Trophoblast cell (in vitro differentiated cells and primary cell): ENCODE measurements around the gene MRPL17.

ENCODE experiments used
- DNase-seq, 2 donors: peaks; one replicate each; pipeline ENCODE4 v3.0.0-alpha.2; 2016
- H2AFZ ChIP-seq: 2 replicates; pipeline ENCODE4 v1.6.1; 2013; ENCODE audit warnings: low read length, moderate library complexity, mild to moderate bottlenecking; ENCODE audit not compliant: insufficient read depth, poor library complexity
- H2AK5ac ChIP-seq: 2 replicates; pipeline ENCODE4 v1.6.1; 2013; ENCODE audit warnings: mild to moderate bottlenecking, low read length
- H2BK120ac ChIP-seq: 2 replicates; pipeline ENCODE4 v1.6.1; 2013; ENCODE audit warnings: low read length, mild to moderate bottlenecking, moderate library complexity; ENCODE audit not compliant: insufficient read depth, poor library complexity
- H2BK12ac ChIP-seq: 2 replicates; pipeline ENCODE4 v1.6.1; 2013; ENCODE audit warnings: mild to moderate bottlenecking, low read length, moderate library complexity
- H2BK5ac ChIP-seq: 2 replicates; pipeline ENCODE4 v1.6.1; 2013; ENCODE audit warnings: low read length, low read depth, moderate library complexity, mild to moderate bottlenecking; ENCODE audit not compliant: poor library complexity
- H3K14ac ChIP-seq: 2 replicates; pipeline ENCODE4 v1.6.1; 2013; ENCODE audit warnings: mild to moderate bottlenecking, low read length
- H3K18ac ChIP-seq: 2 replicates; pipeline ENCODE4 v1.6.1; 2013; ENCODE audit warnings: mild to moderate bottlenecking, low read length
- H3K23ac ChIP-seq: 2 replicates; pipeline ENCODE4 v1.6.1; 2013; ENCODE audit warnings: low read length
- H3K27ac ChIP-seq: 2 replicates; pipeline ENCODE4 v1.5.1; 2013; ENCODE audit warnings: low read depth, mild to moderate bottlenecking, inconsistent platforms, low read length, moderate library complexity
- H3K27me3 ChIP-seq: 2 replicates; pipeline ENCODE4 v1.6.1; 2013; ENCODE audit warnings: inconsistent platforms, mild to moderate bottlenecking, low read length, moderate library complexity; ENCODE audit not compliant: insufficient read depth
- H3K36me3 ChIP-seq, 2 experiments: 1 replicate in 1 of 2; 2 replicates in 1 of 2; pipeline ENCODE4 v1.6.1; 2013; ENCODE audit warnings: low read length in 2 of 2, mild to moderate bottlenecking in 2 of 2, moderate library complexity in 1 of 2; ENCODE audit not compliant: insufficient read depth in 2 of 2, control insufficient read depth in 1 of 2
- H3K4ac ChIP-seq: 2 replicates; pipeline ENCODE4 v1.6.1; 2013; ENCODE audit warnings: low read depth, mild to moderate bottlenecking, low read length, moderate library complexity
- H3K4me1 ChIP-seq, 2 experiments: 1 replicate in 1 of 2; 2 replicates in 1 of 2; pipeline ENCODE4 v1.6.1; 2013; ENCODE audit warnings: low read length in 2 of 2, mild to moderate bottlenecking in 2 of 2, moderate library complexity in 1 of 2; ENCODE audit not compliant: insufficient read depth in 2 of 2, control insufficient read depth in 1 of 2
- H3K4me2 ChIP-seq: 2 replicates; pipeline ENCODE4 v1.6.1; 2013; ENCODE audit warnings: inconsistent platforms, mild to moderate bottlenecking, low read length, moderate library complexity
- H3K4me3 ChIP-seq: 2 replicates; pipeline ENCODE4 v1.5.1; 2013; ENCODE audit warnings: mild to moderate bottlenecking, low read depth, low read length, inconsistent platforms
- H3K79me1 ChIP-seq: one replicate; pipeline ENCODE4 v1.6.1; 2013; ENCODE audit warnings: low read length
- H3K79me2 ChIP-seq: 2 replicates; pipeline ENCODE4 v1.6.1; 2013; ENCODE audit warnings: low read length, mild to moderate bottlenecking; ENCODE audit not compliant: control insufficient read depth, insufficient read depth, poor library complexity
- H3K9ac ChIP-seq: 2 replicates; pipeline ENCODE4 v1.6.1; 2013; ENCODE audit warnings: mild to moderate bottlenecking, low read length
- H3K9me3 ChIP-seq: 2 replicates; pipeline ENCODE4 v1.6.1; 2013; ENCODE audit warnings: low read depth, mild to moderate bottlenecking, control low read depth, inconsistent platforms, low read length; ENCODE audit not compliant: insufficient read depth
- H4K12ac ChIP-seq: 2 replicates; pipeline ENCODE4 v1.6.1; 2013; ENCODE audit warnings: low read depth, mild to moderate bottlenecking, low read length, moderate library complexity
- H4K8ac ChIP-seq: 2 replicates; pipeline ENCODE4 v1.6.1; 2013; ENCODE audit warnings: low read depth, mild to moderate bottlenecking, low read length, moderate library complexity
- H4K91ac ChIP-seq: one replicate; pipeline ENCODE4 v1.6.1; 2013; ENCODE audit warnings: low read depth, mild to moderate bottlenecking, low read length, moderate library complexity
- WGBS: extraction: QIAGEN DNeasy Blood & Tissue Kit; methylation state at CpG from one replicate; pipeline ENCODE4 v1.1.7; 2013; ENCODE audit warnings: missing lambda C conversion rate; ENCODE audit not compliant: insufficient read length, insufficient coverage; ENCODE audit errors: extremely low coverage; 5-methylcytosine and 5-hydroxymethylcytosine counted together

MRPL17 gene

DNA sequence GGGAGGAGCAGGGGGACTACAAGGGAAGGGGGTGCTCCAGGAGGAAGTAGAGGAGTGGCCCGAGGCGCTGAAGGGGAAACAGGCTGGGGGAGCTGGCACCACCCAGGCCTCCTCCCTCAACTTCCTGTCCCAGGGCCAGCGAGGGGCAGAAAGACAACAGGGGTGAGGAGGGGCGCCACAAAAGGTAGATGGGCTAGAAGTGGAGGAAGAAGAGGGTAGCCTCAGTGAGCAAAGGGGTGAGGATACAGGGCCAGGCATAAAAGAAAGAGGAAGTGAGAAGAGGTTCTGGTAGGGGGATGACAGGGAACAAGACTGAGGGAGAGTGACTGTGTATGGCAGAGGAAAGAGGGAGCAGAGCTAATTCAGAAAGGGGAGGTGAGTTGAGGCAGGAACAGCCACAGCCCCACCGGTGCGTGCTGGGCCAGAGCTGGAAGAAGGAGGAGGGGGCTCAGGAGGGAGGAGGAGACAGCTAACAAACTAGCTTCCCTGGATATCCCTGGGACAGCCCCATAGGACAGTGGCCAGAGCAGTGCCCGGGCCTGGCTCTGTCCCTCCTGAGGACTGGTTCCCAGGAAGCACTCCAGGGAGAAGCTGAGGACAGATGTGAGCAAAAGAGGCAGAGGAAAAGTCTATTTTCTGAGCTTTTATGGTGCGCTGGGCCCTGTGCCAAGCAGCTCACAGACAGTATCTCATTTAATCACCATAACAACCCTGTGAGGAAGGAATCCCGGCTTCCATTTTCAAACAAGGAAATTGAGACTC, 36.0 kb downstream of the MRPL17 start:
- no CpG with 5 or more reads among the region's 9 CpGs for WGBS
- Histone ChIP-seq H4K12ac (no peak overlapping the region), H3K79me1 (no peaks in the 10 kb centered on the region), H2AFZ (no peak overlapping the region), H2BK5ac (no peak overlapping the region), H3K9ac (no peak overlapping the region), H3K4me3 (no peak overlapping the region), H3K27ac (no peak overlapping the region), H2AK5ac (no peak overlapping the region), H3K36me3 (no peaks in the 10 kb centered on the region), H3K79me2 (no peaks in the 10 kb centered on the region), H3K9me3 (no peaks in the 10 kb centered on the region), H3K18ac (no peak overlapping the region), H4K91ac (no peak overlapping the region), H3K23ac (no peak overlapping the region), H3K4me1 (no peaks in the 10 kb centered on the region), H2BK120ac (no peak overlapping the region), H3K27me3 (no peaks in the 10 kb centered on the region), H3K4ac (no peak overlapping the region), H2BK12ac (no peak overlapping the region), H3K4me2 (no peak overlapping the region), H3K14ac (no peak overlapping the region), H4K8ac (no peak overlapping the region)
- no peak for DNase-seq

DNA sequence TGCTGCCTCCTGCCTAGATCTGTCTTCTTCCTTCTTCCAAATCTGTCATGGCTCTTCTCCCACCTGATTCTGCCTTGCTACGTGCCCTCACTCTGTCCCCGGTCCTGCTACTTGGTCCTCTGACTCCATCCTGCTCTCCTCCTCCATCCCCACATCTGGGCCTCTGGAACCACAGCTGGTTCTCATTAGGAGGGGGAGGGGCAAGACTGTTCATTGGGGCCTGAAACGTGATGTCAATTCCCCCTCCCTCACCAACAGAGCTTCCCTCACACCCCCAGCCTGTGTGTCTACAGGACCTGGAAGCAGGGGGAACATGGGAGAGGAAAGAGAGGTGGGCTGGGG, 36.6 kb downstream of the MRPL17 start:
- Histone ChIP-seq H3K27ac (no peak overlapping the region), H3K23ac (no peak overlapping the region), H2BK5ac (no peak overlapping the region), H3K79me1 (no peaks in the 10 kb centered on the region), H3K79me2 (no peaks in the 10 kb centered on the region), H3K36me3 (no peaks in the 10 kb centered on the region), H4K12ac (no peak overlapping the region), H2BK12ac (no peak overlapping the region), H3K27me3 (no peaks in the 10 kb centered on the region), H4K8ac (no peak overlapping the region), H2BK120ac (no peak overlapping the region), H2AK5ac (no peak overlapping the region), H3K9ac (no peak overlapping the region), H3K4me3 (no peak overlapping the region), H2AFZ (no peak overlapping the region), H3K14ac (no peak overlapping the region), H3K9me3 (no peaks in the 10 kb centered on the region), H3K4ac (no peak overlapping the region), H4K91ac (no peak overlapping the region), H3K4me1 (no peaks in the 10 kb centered on the region), H3K18ac (no peak overlapping the region), H3K4me2 (no peak overlapping the region)
- no peak for DNase-seq
- WGBS: no CpG with 5 or more reads among the region's 3 CpGs

DNA sequence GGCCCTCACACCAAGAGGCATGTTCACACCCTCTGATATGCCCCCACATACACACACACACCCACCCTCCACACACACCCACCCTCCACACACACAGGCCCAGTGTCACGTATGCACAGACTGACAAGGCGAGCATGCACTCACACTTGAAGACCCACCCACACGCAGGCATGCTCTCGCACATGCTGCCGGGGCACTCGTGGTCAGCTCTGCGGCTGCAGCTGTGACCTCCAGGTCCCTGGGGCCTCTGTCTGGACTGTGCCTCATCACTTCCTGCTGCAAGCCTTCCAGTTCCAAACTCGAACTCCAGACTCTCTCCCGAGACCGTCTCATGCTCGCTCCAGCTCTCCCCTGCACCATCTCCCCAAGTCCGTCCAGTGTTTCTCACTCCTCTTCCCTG, 37.1 kb downstream of the MRPL17 start:
- Histone ChIP-seq H2BK12ac (no peak overlapping the region), H3K4ac (no peak overlapping the region), H3K9ac (no peak overlapping the region), H2BK120ac (no peak overlapping the region), H4K8ac (no peak overlapping the region), H4K12ac (no peak overlapping the region), H3K36me3 (no peaks in the 10 kb centered on the region), H3K4me3 (no peak overlapping the region), H3K79me2 (no peaks in the 10 kb centered on the region), H3K27ac (no peak overlapping the region), H2BK5ac (no peak overlapping the region), H3K14ac (no peak overlapping the region), H3K4me1 (no peaks in the 10 kb centered on the region), H2AFZ (no peak overlapping the region), H3K4me2 (no peak overlapping the region), H3K18ac (no peak overlapping the region), H3K23ac (no peak overlapping the region), H3K79me1 (no peaks in the 10 kb centered on the region), H3K9me3 (no peaks in the 10 kb centered on the region), H4K91ac (no peak overlapping the region), H3K27me3 (no peaks in the 10 kb centered on the region), H2AK5ac (no peak overlapping the region)
- WGBS: no CpG with 5 or more reads among the region's 12 CpGs
- DNase-seq: no peak

- no peaks in the 10 kb centered on the region for H3K79me1 ChIP-seq
- no peak overlapping the region for H3K4me3 ChIP-seq
- no peak overlapping the region for H4K12ac ChIP-seq
- H3K36me3 ChIP-seq: no peaks in the 10 kb centered on the region
- no peak overlapping the region for H2BK5ac ChIP-seq
- no peak overlapping the region for H3K14ac ChIP-seq
- no peak for DNase-seq
- no peak overlapping the region for H2BK12ac ChIP-seq
- no peak overlapping the region for H3K9ac ChIP-seq
- H4K8ac ChIP-seq: no peak overlapping the region
- no peaks in the 10 kb centered on the region for H3K79me2 ChIP-seq
- H3K18ac ChIP-seq: no peak overlapping the region
- no peak overlapping the region for H4K91ac ChIP-seq
- no peak overlapping the region for H2AFZ ChIP-seq
- no peaks in the 10 kb centered on the region for H3K27me3 ChIP-seq
- no peak overlapping the region for H3K27ac ChIP-seq
- H2BK120ac ChIP-seq: no peak overlapping the region
- no peak overlapping the region for H3K4me2 ChIP-seq
- peaks cover 6% of the 10 kb centered on the region for H3K9me3 ChIP-seq
- H3K4me1 ChIP-seq: peaks cover 2 to 4% of the 10 kb centered on the region in 2 experiments
- H2AK5ac ChIP-seq: no peak overlapping the region
- H3K23ac ChIP-seq: no peak overlapping the region
- no peak overlapping the region for H3K4ac ChIP-seq
- WGBS: no CpG with 5 or more reads among the region's 7 CpGs
Observed at GRCh38 chr11:6642957-6643356, 40.2 kb downstream of the MRPL17 start.
